SK-N-SH (cell line): Measurements from ENCODE around the gene CLINT1. TPM values are rescaled to one million over a fixed set of nuclear protein-coding genes. Genes with fewer than 3 reads are reported as not detected.

ENCODE experiments used
- CTCF ChIA-PET: fragments of 300-600, 350-600 bp; formaldehyde crosslinking; extraction: SDS; loops from one replicate; lab custom pipeline; 2021; lab: Yijun Ruan, JAX
- POLR2A ChIA-PET: fragments of 350-600 bp; sonication (Branson Sonifier 250); formaldehyde crosslinking; extraction: SDS; loops from one replicate; lab custom pipeline; 2020; ENCODE audit warnings: antibody characterized with exemption, inconsistent platforms; lab: Yijun Ruan, JAX
- DNase-seq: peaks from one replicate; pipeline ENCODE4 v3.0.0; 2012
- H2AFZ ChIP-seq: fragments of 200-600 bp; sonication (generic); 2 replicates; pipeline ENCODE4 v1.8.1; 2016; ENCODE audit warnings: antibody characterized with exemption, mild to moderate bottlenecking, low read depth
- H3F3A ChIP-seq: fragments of 200-600 bp; sonication (generic); replicated peaks from 2 replicates; pipeline ENCODE3; 2016; ENCODE audit warnings: antibody characterized with exemption, mild to moderate bottlenecking; ENCODE audit not compliant: insufficient read depth
- H3K27ac ChIP-seq, 2 experiments: fragments of 200-500 bp in 1 of 2; fragments of 200-600 bp in 1 of 2; sonication (Bioruptor generic) in 1 of 2; sonication (generic), shearing (Covaris generic) in 1 of 2; 2 replicates each; pipeline versions ENCODE4 v1.5.1 to v1.6.1; 2014 to 2016; ENCODE audit warnings: low read depth in 2 of 2, inconsistent platforms in 1 of 2, low read length in 1 of 2, mild to moderate bottlenecking in 1 of 2, mixed read lengths in 1 of 2
- H3K27me3 ChIP-seq: fragments of 200-600 bp; sonication (generic), shearing (Covaris generic); 2 replicates; pipeline ENCODE4 v1.6.1; 2016; ENCODE audit warnings: mixed run types; ENCODE audit not compliant: insufficient read depth
- H3K36me3 ChIP-seq, 2 experiments: fragments of 200-500 bp in 1 of 2; fragments of 200-600 bp in 1 of 2; sonication (Bioruptor generic) in 1 of 2; sonication (generic) in 1 of 2; replicated peaks in 1 of 2; 2 replicates each; pipeline versions ENCODE3 to v1.5.1; 2014 to 2016; ENCODE audit warnings: low read length in 1 of 2, mild to moderate bottlenecking in 1 of 2; ENCODE audit not compliant: insufficient read depth in 2 of 2, control insufficient read depth in 1 of 2
- H3K4me1 ChIP-seq, 2 experiments: fragments of 200-500 bp in 1 of 2; fragments of 200-600 bp in 1 of 2; sonication (Bioruptor generic) in 1 of 2; sonication (generic), shearing (Covaris generic) in 1 of 2; 2 replicates each; pipeline versions ENCODE4 v1.5.1 to v1.6.1; 2014 to 2016; ENCODE audit warnings: low read depth in 1 of 2, low read length in 1 of 2, mixed run types in 1 of 2; ENCODE audit not compliant: insufficient read depth in 2 of 2, control insufficient read depth in 1 of 2
- H3K4me2 ChIP-seq: fragments of 200-600 bp; sonication (generic), shearing (Covaris generic); 2 replicates; pipeline ENCODE4 v1.6.1; 2017; ENCODE audit warnings: mixed run types
- H3K4me3 ChIP-seq, 2 experiments: fragments of 200-500 bp in 1 of 2; fragments of 200-600 bp in 1 of 2; sonication (Bioruptor generic) in 1 of 2; sonication (generic), shearing (Covaris generic) in 1 of 2; 2 replicates each; pipeline versions ENCODE4 v1.5.1 to v1.8.1; 2014 to 2016; ENCODE audit warnings: low read depth in 2 of 2, inconsistent platforms in 1 of 2, low read length in 1 of 2, mild to moderate bottlenecking in 1 of 2, mixed read lengths in 1 of 2, moderate library complexity in 1 of 2
- H3K79me2 ChIP-seq: fragments of 200-600 bp; sonication (generic); 2 replicates; pipeline ENCODE4 v1.8.1; 2017; ENCODE audit warnings: mild to moderate bottlenecking; ENCODE audit not compliant: insufficient read depth
- H3K9ac ChIP-seq: fragments of 200-600 bp; sonication (generic); 2 replicates; pipeline ENCODE4 v1.6.1; 2017; ENCODE audit warnings: mixed run types
- H3K9me2 ChIP-seq: fragments of 200-600 bp; sonication (generic); 2 replicates; pipeline ENCODE4 v1.6.1; 2017; ENCODE audit warnings: mixed run types
- H3K9me3 ChIP-seq: fragments of 200-600 bp; sonication (generic); 2 replicates; pipeline ENCODE4 v1.6.1; 2017; ENCODE audit warnings: mixed run types, mild to moderate bottlenecking, moderate library complexity
- H4K20me1 ChIP-seq: fragments of 200-600 bp; sonication (generic); 2 replicates; pipeline ENCODE4 v1.6.1; 2017; ENCODE audit warnings: mild to moderate bottlenecking, mixed run types; ENCODE audit not compliant: insufficient read depth
- CHD2 ChIP-seq: fragments of 150-350 bp; IDR thresholded peaks from 2 replicates; pipeline ENCODE4 v1.6.1; 2018; ENCODE audit warnings: low read length; ENCODE audit not compliant: partially characterized antibody
- ELF1 ChIP-seq: IDR thresholded peaks from 2 replicates; pipeline ENCODE4 v1.4.0; 2012
- EP300 ChIP-seq, 2 experiments: IDR thresholded peaks; 2 replicates each; pipeline versions ENCODE4 v1.4.0 to v1.6.1; 2012; ENCODE audit warnings: borderline replicate concordance in 1 of 2, low read depth in 1 of 2, low read length in 1 of 2
- EZH2phosphoT487 ChIP-seq: fragments of 200-600 bp; sonication (generic); IDR thresholded peaks from 2 replicates; pipeline ENCODE4 v1.6.1; 2017; ENCODE audit warnings: low read depth, mixed run types, mild to moderate bottlenecking, antibody characterized with exemption, moderate library complexity, borderline replicate concordance
- FOSL2 ChIP-seq: IDR thresholded peaks from 2 replicates; pipeline ENCODE4 v1.4.0; 2012; ENCODE audit warnings: low read depth, mild to moderate bottlenecking, moderate library complexity, borderline replicate concordance
- FOXM1 ChIP-seq: IDR thresholded peaks from 2 replicates; pipeline ENCODE4 v1.4.0; 2012; ENCODE audit warnings: low read depth, mild to moderate bottlenecking
- GABPA ChIP-seq: IDR thresholded peaks from 2 replicates; pipeline ENCODE4 v1.4.0; 2012; ENCODE audit warnings: low read depth, mild to moderate bottlenecking
- GATA2 ChIP-seq: sonication (generic); formaldehyde crosslinking; IDR thresholded peaks from 2 replicates; pipeline ENCODE4 v1.5.0; 2020; ENCODE audit warnings: mild to moderate bottlenecking, missing genetic modification reagents
- MAX ChIP-seq: IDR thresholded peaks from 2 replicates; pipeline ENCODE4 v1.4.0; 2012; ENCODE audit warnings: low read depth
- NFIC ChIP-seq: IDR thresholded peaks from 2 replicates; pipeline ENCODE4 v1.4.0; 2012; ENCODE audit warnings: borderline replicate concordance
- RAD21 ChIP-seq: IDR thresholded peaks from 2 replicates; pipeline ENCODE4 v1.6.1; 2012; ENCODE audit warnings: mild to moderate bottlenecking, low read length
- REST ChIP-seq: IDR thresholded peaks from 2 replicates; pipeline ENCODE4 v1.6.1; 2012; ENCODE audit warnings: mild to moderate bottlenecking, low read depth, low read length, moderate library complexity
- RFX5 ChIP-seq: IDR thresholded peaks from 2 replicates; pipeline ENCODE4 v1.6.1; 2012; ENCODE audit warnings: mild to moderate bottlenecking, improper control_type of control experiment, low read length
- TAF1 ChIP-seq: IDR thresholded peaks from 2 replicates; pipeline ENCODE4 v1.6.1; 2012; ENCODE audit warnings: low read depth, mild to moderate bottlenecking, low read length, moderate library complexity, borderline replicate concordance
- TCF12 ChIP-seq: IDR thresholded peaks from 2 replicates; pipeline ENCODE4 v1.4.0; 2012
- USF2 ChIP-seq: fragments of 150-350 bp; IDR thresholded peaks from 2 replicates; pipeline ENCODE4 v1.6.1; 2017; ENCODE audit warnings: antibody characterized with exemption, low read length, low read depth, borderline replicate concordance
- YY1 ChIP-seq: IDR thresholded peaks from 2 replicates; pipeline ENCODE4 v1.4.0; 2012; ENCODE audit warnings: low read depth, mild to moderate bottlenecking
- WGBS: methylation state at CpG from one replicate; pipeline ENCODE4 v1.1.6; 2017; ENCODE audit warnings: low lambda C conversion rate; 5-methylcytosine and 5-hydroxymethylcytosine counted together
- polyA plus RNA-seq, 3 experiments: library from polyadenylated mRNA; depleted of rRNA; stranded (reverse); fragments of >200 nt; gene quantifications; 2 replicates each; pipeline ENCODE4 v1.2.3, GENCODE V29; 2012
- TF ChIP-seq, protein P1 (sequence below): fragments of 150-350 bp; IDR thresholded peaks from 2 replicates; pipeline ENCODE4 v1.6.1; 2016; ENCODE audit warnings: mild to moderate bottlenecking, low read depth, low read length

Gene CLINT1
- polyA plus RNA-seq, 1 of the 3 experiments (the other 2 are of a cell fraction): 65.4 TPM

DNA sequence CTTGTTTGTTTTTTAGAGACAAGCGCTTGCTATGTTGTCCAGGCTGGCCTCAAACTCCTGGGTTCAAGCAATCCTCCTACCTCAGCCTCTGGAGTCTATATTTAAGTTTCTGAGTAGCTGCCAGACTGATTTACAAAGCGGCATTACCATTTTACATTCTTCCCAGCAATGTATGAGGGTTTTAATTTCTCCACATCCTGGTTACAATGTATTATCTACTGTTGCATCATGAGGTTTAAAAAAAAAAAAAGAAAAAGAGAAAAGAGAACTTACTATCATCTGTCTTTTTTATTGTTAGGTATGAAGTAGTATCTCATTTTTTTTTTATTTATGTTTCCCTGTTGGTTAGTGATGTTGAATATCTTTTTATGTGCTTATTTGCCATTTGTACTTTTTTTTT lies 18.9 kb upstream of the CLINT1 start:
- Histone ChIP-seq H3K4me3 (no peak overlapping the region), H3K36me3 (no peaks in the 10 kb centered on the region), H3K9me3 (no peaks in the 10 kb centered on the region), H2AFZ (no peak overlapping the region), H3F3A (no peaks in the 10 kb centered on the region), H3K27me3 (no peaks in the 10 kb centered on the region), H3K27ac (no peak overlapping the region), H3K79me2 (no peaks in the 10 kb centered on the region), H3K9me2 (no peaks in the 10 kb centered on the region), H3K9ac (no peak overlapping the region), H3K4me2 (no peak overlapping the region), H3K4me1 (no peaks in the 10 kb centered on the region), H4K20me1 (no peaks in the 10 kb centered on the region)
- TF ChIP-seq TCF12: no peak
- no peak for TF ChIP-seq CHD2
- TF ChIP-seq, protein P1, sequence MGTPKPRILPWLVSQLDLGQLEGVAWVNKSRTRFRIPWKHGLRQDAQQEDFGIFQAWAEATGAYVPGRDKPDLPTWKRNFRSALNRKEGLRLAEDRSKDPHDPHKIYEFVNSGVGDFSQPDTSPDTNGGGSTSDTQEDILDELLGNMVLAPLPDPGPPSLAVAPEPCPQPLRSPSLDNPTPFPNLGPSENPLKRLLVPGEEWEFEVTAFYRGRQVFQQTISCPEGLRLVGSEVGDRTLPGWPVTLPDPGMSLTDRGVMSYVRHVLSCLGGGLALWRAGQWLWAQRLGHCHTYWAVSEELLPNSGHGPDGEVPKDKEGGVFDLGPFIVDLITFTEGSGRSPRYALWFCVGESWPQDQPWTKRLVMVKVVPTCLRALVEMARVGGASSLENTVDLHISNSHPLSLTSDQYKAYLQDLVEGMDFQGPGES: no peak
- TF ChIP-seq GATA2 (CRISPR knock-in tag): no peak
- CTCF ChIA-PET: interaction anchor here (0.7 kb wide), 1 partner anchor 121 kb away, joined by 3 read pairs; no protein-coding TSS in a partner anchor
- DNase-seq: no peak
- POLR2A ChIA-PET: interaction anchor here (0.9 kb wide), 1 partner anchor 19 kb away, joined by 3 read pairs; the partner anchor contains the start of gene CLINT1
- WGBS: 69% methylated on average over 2 of the region's 2 CpGs

- Histone ChIP-seq H3K79me2 (no peaks in the 10 kb centered on the region), H3K4me1 (no peaks in the 10 kb centered on the region), H3K27me3 (no peaks in the 10 kb centered on the region), H3K36me3 (no peaks in the 10 kb centered on the region), H3K9ac (no peak overlapping the region), H3K4me2 (no peak overlapping the region), H3K9me2 (no peaks in the 10 kb centered on the region), H3K9me3 (no peaks in the 10 kb centered on the region), H3K27ac (no peak overlapping the region), H2AFZ (no peak overlapping the region), H3K4me3 (no peak overlapping the region), H3F3A (no peaks in the 10 kb centered on the region), H4K20me1 (no peaks in the 10 kb centered on the region)
- TF ChIP-seq YY1 (no peak), NFIC (no peak), GABPA (no peak), REST (no peak), RAD21 (no peak), EZH2phosphoT487 (no peak), GATA2 (CRISPR knock-in tag) (no peak), EP300 (IDR thresholded peaks at IDR 0.05; ENCODE audit: borderline replicate concordance in 1 of 2, low read depth in 1 of 2, low read length in 1 of 2) (no peak), USF2 (no peak), TCF12 (no peak), TAF1 (no peak), ELF1 (no peak), FOSL2 (no peak), MAX (no peak), FOXM1 (no peak), RFX5 (no peak)
- DNase-seq: no peak
- 62% methylated on average over 5 of the region's 5 CpGs for WGBS
- CTCF ChIA-PET: no interaction called here
- POLR2A ChIA-PET: no interaction called here
These were observed 15.9 kb upstream of the CLINT1 start for GRCh38 chr5:157874861-157875260.
